Immature natural killer cell (primary cell): ENCODE data around the gene CMTM1. TPM values are rescaled to one million over a fixed set of nuclear protein-coding genes. Genes with fewer than 3 reads are reported as not detected.
"Not testable (repeated sequence)": the region's sequence is repeated elsewhere in the genome, so short reads cannot be mapped to it uniquely, and the experiment has no call there.

ENCODE experiments used
- DNase-seq, 3 donors: peaks; one replicate each; pipeline ENCODE4 v3.0.0; 2022; ENCODE audit warnings: mixed read lengths in 1 of 3
- H3K27ac Mint-ChIP-seq, 6 donors: one replicate each; pipeline ENCODE4 v1.8.0; 2020; ENCODE audit warnings: mixed read lengths in 6 of 6, mild to moderate bottlenecking in 5 of 6, inconsistent platforms in 4 of 6, moderate library complexity in 3 of 6
- H3K27me3 Mint-ChIP-seq, 3 donors: one replicate each; pipeline ENCODE4 v1.8.0; 2020 to 2021; ENCODE audit warnings: low read depth in 3 of 3, mild to moderate bottlenecking in 3 of 3, mixed read lengths in 3 of 3, moderate library complexity in 3 of 3, inconsistent platforms in 1 of 3
- H3K36me3 Mint-ChIP-seq, 3 donors: one replicate each; pipeline ENCODE4 v1.8.0; 2020; ENCODE audit warnings: mixed read lengths in 3 of 3, inconsistent platforms in 2 of 3, mild to moderate bottlenecking in 2 of 3
- H3K4me1 Mint-ChIP-seq, 2 donors: one replicate each; pipeline ENCODE4 v1.8.0; 2020; ENCODE audit warnings: inconsistent platforms in 2 of 2, mild to moderate bottlenecking in 2 of 2, mixed read lengths in 2 of 2, moderate library complexity in 1 of 2
- H3K4me3 Mint-ChIP-seq, 5 donors: one replicate each; pipeline ENCODE4 v1.8.0; 2020; ENCODE audit warnings: mild to moderate bottlenecking in 5 of 5, mixed read lengths in 5 of 5, inconsistent platforms in 3 of 5, moderate library complexity in 3 of 5
- H3K9me3 Mint-ChIP-seq, 6 donors: one replicate each; pipeline ENCODE4 v1.8.0; 2020; ENCODE audit warnings: mild to moderate bottlenecking in 6 of 6, mixed read lengths in 6 of 6, inconsistent platforms in 4 of 6, moderate library complexity in 3 of 6
- polyA plus RNA-seq, 3 donors: library from polyadenylated mRNA; unstranded; fragments of 300-500 nt; fragmentation: Illumina TruSeq; gene quantifications; one replicate each; pipeline ENCODE4 v1.2.3, GENCODE V29; 2021

Gene CMTM1
- polyA plus RNA-seq, 3 donors from 2014 or later = 1.1 to 3.1 (median 2.2) TPM

DNA sequence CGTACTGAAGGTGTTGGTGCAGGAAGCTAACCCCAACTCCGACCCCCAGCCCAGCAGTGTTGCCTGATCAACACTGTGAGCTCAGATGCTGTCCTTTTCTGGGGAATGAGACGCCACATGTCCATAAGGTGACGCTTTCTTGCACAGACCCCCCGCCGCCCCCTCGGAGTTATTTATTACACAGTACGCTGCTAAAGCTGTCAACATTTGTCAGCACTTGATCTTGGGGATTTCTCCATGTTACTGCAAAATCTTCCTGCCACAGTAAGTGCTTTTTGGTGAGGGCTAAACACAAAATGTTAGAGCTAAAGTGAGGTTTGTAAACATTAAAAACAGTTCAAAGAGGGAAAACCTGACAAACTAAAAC, 54.2 kb downstream of the CMTM1 start:
- H3K27ac Mint-ChIP-seq = no peak overlapping the region

DNA sequence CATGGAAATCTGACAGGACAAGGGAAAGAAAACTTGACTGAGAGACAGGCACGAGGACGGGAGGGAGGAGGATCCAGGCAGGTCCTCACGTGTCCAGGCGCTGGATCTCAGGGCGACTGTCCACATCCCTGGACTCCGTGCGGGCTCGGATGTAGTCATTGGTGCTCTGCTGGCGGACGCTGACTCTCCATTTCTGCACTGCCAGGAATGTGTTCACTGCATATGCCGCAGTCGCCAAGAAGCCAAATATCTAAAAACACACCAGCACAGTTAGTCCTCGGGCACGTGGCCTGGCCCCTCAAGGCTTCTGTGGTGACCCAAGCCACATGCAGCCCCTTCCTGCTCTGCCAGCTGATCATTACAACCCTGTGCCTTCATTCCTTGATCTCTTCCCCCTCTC, 55.7 kb downstream of the CMTM1 start:
- no peaks in the 10 kb centered on the region for H3K9me3 Mint-ChIP-seq
- DNase-seq = no peak
- no peak overlapping the region for H3K4me3 Mint-ChIP-seq
- no peaks in the 10 kb centered on the region for H3K4me1 Mint-ChIP-seq
- H3K36me3 Mint-ChIP-seq = no peaks in the 10 kb centered on the region
- H3K27ac Mint-ChIP-seq = no peak overlapping the region
- peaks cover 0 to 2% (median 0%) of the 10 kb centered on the region in 3 donors for H3K27me3 Mint-ChIP-seq

More for the DNA sequence above, 54.2 kb downstream of the CMTM1 start:
- no peaks in the 10 kb centered on the region for H3K9me3 Mint-ChIP-seq
- no peaks in the 10 kb centered on the region for H3K36me3 Mint-ChIP-seq
- no peak for DNase-seq
- H3K27me3 Mint-ChIP-seq = peaks cover 0 to 2% (median 0%) of the 10 kb centered on the region in 3 donors
- no peaks in the 10 kb centered on the region for H3K4me1 Mint-ChIP-seq
- H3K4me3 Mint-ChIP-seq = no peak overlapping the region

DNA sequence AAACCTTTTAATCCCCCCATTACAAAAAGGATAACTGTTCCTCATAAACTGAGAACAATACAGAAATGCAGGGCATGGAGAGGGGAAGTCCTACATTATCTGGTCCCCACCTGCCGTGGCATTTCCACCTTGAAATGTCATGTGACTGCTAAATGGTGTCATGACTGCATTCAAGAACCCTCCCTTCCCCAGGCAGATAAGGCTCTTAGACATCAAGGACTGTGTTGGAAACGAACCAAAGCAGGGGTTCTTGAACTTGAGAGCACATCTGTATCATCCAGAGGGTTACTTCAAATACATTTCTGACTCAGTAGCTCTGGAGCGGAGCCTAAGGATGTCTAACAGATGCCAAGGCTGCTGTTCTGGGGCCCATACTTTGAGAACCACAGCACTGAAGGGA, 56.6 kb downstream of the CMTM1 start:
- no peaks in the 10 kb centered on the region for H3K36me3 Mint-ChIP-seq
- no peak for DNase-seq
- peaks cover 0 to 2% (median 0%) of the 10 kb centered on the region in 3 donors for H3K27me3 Mint-ChIP-seq
- H3K27ac Mint-ChIP-seq = no peak overlapping the region
- no peaks in the 10 kb centered on the region for H3K9me3 Mint-ChIP-seq
- no peaks in the 10 kb centered on the region for H3K4me1 Mint-ChIP-seq
- H3K4me3 Mint-ChIP-seq = no peak overlapping the region

- peak overlapping the region in 1 of 6 donors; percentile 2 for H3K27ac Mint-ChIP-seq
- H3K36me3 Mint-ChIP-seq = no peaks in the 10 kb centered on the region
- no peak for DNase-seq
- H3K4me3 Mint-ChIP-seq = no peak overlapping the region
- no peaks in the 10 kb centered on the region for H3K9me3 Mint-ChIP-seq
- H3K4me1 Mint-ChIP-seq = no peaks in the 10 kb centered on the region
- H3K27me3 Mint-ChIP-seq = peaks cover 0 to 2% (median 0%) of the 10 kb centered on the region in 3 donors
These were observed 57.5 kb downstream of the CMTM1 start for GRCh38 chr16:66623755-66624154.

- not testable (repeated sequence) for H3K27me3 Mint-ChIP-seq, H3K4me1 Mint-ChIP-seq, H3K36me3 Mint-ChIP-seq, DNase-seq, H3K9me3 Mint-ChIP-seq, H3K27ac Mint-ChIP-seq, H3K4me3 Mint-ChIP-seq
These were observed 61.6 kb downstream of the CMTM1 start for GRCh38 chr16:66627611-66628378.

Other genes starting within 250 kb of the CMTM1 start
- not detected for gene CDH5, start 199.7 kb upstream of the CMTM1 start, polyA plus RNA-seq
- under 1 TPM in 1 of 3 donors, not detected in 2; 0.32 TPM for gene BEAN1, start 139.1 kb upstream of the CMTM1 start, polyA plus RNA-seq
- 10 to 100 TPM in 1 of 3 donors, 1 to 10 TPM in 2; 8.2 to 19.9 (median 9.8) TPM for gene TK2, start 16.3 kb upstream of the CMTM1 start, polyA plus RNA-seq
- 100 to 1,000 TPM; 226 to 318 (median 229) TPM for gene CKLF, start 13.9 kb upstream of the CMTM1 start, polyA plus RNA-seq
- under 1 TPM in 1 of 3 donors, not detected in 2; 0.85 TPM for gene CMTM2, start 13.0 kb downstream of the CMTM1 start, polyA plus RNA-seq
- 100 to 1,000 TPM in 2 of 3 donors, 10 to 100 TPM in 1; 83.5 to 145 (median 127) TPM for gene CMTM3, start 38.3 kb downstream of the CMTM1 start, polyA plus RNA-seq
- gene CMTM4, start 130.3 kb downstream of the CMTM1 start, polyA plus RNA-seq = under 1 TPM in 1 of 3 donors, not detected in 2; 0.19 TPM
- 10 to 100 TPM; 15.3 to 41.1 (median 16.6) TPM for gene DYNC1LI2, start 185.2 kb downstream of the CMTM1 start, polyA plus RNA-seq
- gene TERB1, start 235.1 kb downstream of the CMTM1 start, polyA plus RNA-seq = under 1 TPM in 1 of 3 donors, not detected in 2; 0.11 TPM